ENCODE measurements around the gene OR1N1. TPM values are rescaled to one million over a fixed set of nuclear protein-coding genes. Genes with fewer than 3 reads are reported as not detected.

The OR1N1 gene
- total RNA-seq, 1 donor, result not detected

GRCh38 chr9:122510502-122510901, 16.6 kb downstream of the OR1N1 start, which contains the start of gene OR1J2:
Gene OR1J2 (plus strand): TSS chr9:122510802. CDS start chr9:122510802, 0 bp downstream.
- peaks cover 6% of the 10 kb centered on the region for H3K27me3 ChIP-seq (ENCODE audit: insufficient read depth, low read length)
- H3K9me3 ChIP-seq (ENCODE audit: low read depth, low read length), result no peaks in the 10 kb centered on the region

GRCh38 chr9:122506964-122507363, 20.1 kb downstream of the OR1N1 start:
- H3K27me3 ChIP-seq (ENCODE audit: insufficient read depth, low read length), result peaks cover 6% of the 10 kb centered on the region
- H3K9me3 ChIP-seq (ENCODE audit: low read depth, low read length), result no peaks in the 10 kb centered on the region
- H3K4me1 ChIP-seq (ENCODE audit: insufficient read depth, low read length), result no peaks in the 10 kb centered on the region
- H3K4me3 ChIP-seq (ENCODE audit: low read length), result no peak overlapping the region

More at GRCh38 chr9:122510502-122510901, 16.6 kb downstream of the OR1N1 start, which contains the start of gene OR1J2:
- Histone ChIP-seq H3K4me3 (ENCODE audit: low read length) (no peak within 1 kb of the TSS), H3K4me1 (ENCODE audit: insufficient read depth, low read length) (no peaks in the 10 kb centered on the region)

- no peak overlapping the region for H3K4me3 ChIP-seq (ENCODE audit: low read length)
- H3K9me3 ChIP-seq (ENCODE audit: low read depth, low read length), result no peaks in the 10 kb centered on the region
- H3K4me1 ChIP-seq (ENCODE audit: insufficient read depth, low read length), result no peaks in the 10 kb centered on the region
- H3K27me3 ChIP-seq (ENCODE audit: insufficient read depth, low read length), result peaks cover 7% of the 10 kb centered on the region
Observed at GRCh38 chr9:122498883-122499288, 28.2 kb downstream of the OR1N1 start.

GRCh38 chr9:122479062-122479461, 48.0 kb downstream of the OR1N1 start:
- Histone ChIP-seq H3K27me3 (ENCODE audit: insufficient read depth, low read length) (peaks cover 7% of the 10 kb centered on the region), H3K9me3 (ENCODE audit: low read depth, low read length) (no peaks in the 10 kb centered on the region), H3K4me3 (ENCODE audit: low read length) (no peak overlapping the region), H3K4me1 (ENCODE audit: insufficient read depth, low read length) (no peaks in the 10 kb centered on the region)

- no peak within 1 kb of the TSS for H3K4me3 ChIP-seq (ENCODE audit: low read length)
- H3K4me1 ChIP-seq (ENCODE audit: insufficient read depth, low read length), result no peaks in the 10 kb centered on the region
- H3K9me3 ChIP-seq (ENCODE audit: low read depth, low read length), result no peaks in the 10 kb centered on the region
Observed at GRCh38 chr9:122477826-122478225, 49.3 kb downstream of the OR1N1 start, which contains the start of gene OR1J1. Gene OR1J1 (minus strand): TSS chr9:122477926. CDS start chr9:122477926, 0 bp downstream.

GRCh38 chr9:122477346-122477745, 49.7 kb downstream of the OR1N1 start:
- H3K27me3 ChIP-seq (ENCODE audit: insufficient read depth, low read length), result peaks cover 5% of the 10 kb centered on the region
- no peaks in the 10 kb centered on the region for H3K4me1 ChIP-seq (ENCODE audit: insufficient read depth, low read length)
- no peak overlapping the region for H3K4me3 ChIP-seq (ENCODE audit: low read length)
- H3K9me3 ChIP-seq (ENCODE audit: low read depth, low read length), result no peaks in the 10 kb centered on the region

More at GRCh38 chr9:122477826-122478225, 49.3 kb downstream of the OR1N1 start, which contains the start of gene OR1J1:
- peaks cover 7% of the 10 kb centered on the region for H3K27me3 ChIP-seq (ENCODE audit: insufficient read depth, low read length)

Other genes with a start within 250 kb of the OR1N1 start
- gene PTGS1, start 156.3 kb downstream of the OR1N1 start, total RNA-seq, result 28.3 TPM
- not detected for gene OR1J1, start 49.4 kb downstream of the OR1N1 start, total RNA-seq
- gene OR1J2, start 16.5 kb downstream of the OR1N1 start, total RNA-seq, result not detected
- not detected for gene OR1J4, start 8.2 kb downstream of the OR1N1 start, total RNA-seq
- not detected for gene OR1N2, start 25.8 kb upstream of the OR1N1 start, total RNA-seq
- gene OR1L8, start 56.1 kb upstream of the OR1N1 start, total RNA-seq, result 0.10 TPM
- gene OR1Q1, start 87.4 kb upstream of the OR1N1 start, total RNA-seq, result not detected
- gene OR1B1, start 130.3 kb upstream of the OR1N1 start, total RNA-seq, result 0.21 TPM
- not detected for gene OR1L1, start 134.4 kb upstream of the OR1N1 start, total RNA-seq
- not detected for gene OR1L3, start 147.8 kb upstream of the OR1N1 start, total RNA-seq
- gene OR1L4, start 196.7 kb upstream of the OR1N1 start, total RNA-seq, result not detected
- gene OR1L6, start 215.0 kb upstream of the OR1N1 start, total RNA-seq, result not detected

Data from mononuclear cell (primary cell).